MM.1S (cell line): ENCODE results near the gene FN3K.

Experiments
- DNase-seq: peaks from one replicate; pipeline ENCODE4 v3.0.0-alpha.2; 2015
- H2AFZ ChIP-seq: fragments of 300-600 bp; sonication (generic); 2 replicates; pipeline ENCODE4 v1.6.0; 2016; ENCODE audit warnings: antibody characterized with exemption, low read length
- H3F3A ChIP-seq: fragments of 300-600 bp; sonication (generic); 2 replicates; pipeline ENCODE4 v1.6.1; 2016; ENCODE audit warnings: mild to moderate bottlenecking, antibody characterized with exemption, low read length, moderate library complexity, mixed read lengths; ENCODE audit not compliant: insufficient read depth
- H3K27ac ChIP-seq: fragments of 300-600 bp; sonication (generic); 2 replicates; pipeline ENCODE4 v1.5.1; 2016; ENCODE audit warnings: mild to moderate bottlenecking, low read length
- H3K27me3 ChIP-seq: fragments of 300-600 bp; sonication (generic); replicated peaks from 2 replicates; pipeline ENCODE4 v1.6.0; 2016; ENCODE audit warnings: low read length; ENCODE audit not compliant: insufficient read depth
- H3K36me3 ChIP-seq: fragments of 300-600 bp; sonication (generic); replicated peaks from 2 replicates; pipeline ENCODE4 v1.6.1; 2016; ENCODE audit warnings: mild to moderate bottlenecking, low read length, mixed read lengths; ENCODE audit not compliant: insufficient read depth
- H3K4me1 ChIP-seq: fragments of 300-600 bp; sonication (generic); 2 replicates; pipeline ENCODE4 v1.6.1; 2016; ENCODE audit warnings: low read length, mixed read lengths
- H3K4me2 ChIP-seq: fragments of 300-600 bp; sonication (generic); 2 replicates; pipeline ENCODE4 v1.6.0; 2016; ENCODE audit warnings: low read depth, low read length
- H3K4me3 ChIP-seq: fragments of 300-600 bp; sonication (generic); 2 replicates; pipeline ENCODE4 v1.5.1; 2016; ENCODE audit warnings: low read length, mixed read lengths
- H3K79me2 ChIP-seq: fragments of 300-600 bp; sonication (generic); 2 replicates; pipeline ENCODE4 v1.6.1; 2016; ENCODE audit warnings: mixed run types, low read length, mixed read lengths
- H3K9ac ChIP-seq: fragments of 300-600 bp; sonication (generic); 2 replicates; pipeline ENCODE4 v1.6.1; 2016; ENCODE audit warnings: low read length, mixed read lengths
- H3K9me2 ChIP-seq: fragments of 300-600 bp; sonication (generic); replicated peaks from 2 replicates; pipeline ENCODE4 v1.6.1; 2016; ENCODE audit warnings: mild to moderate bottlenecking, low read length, mixed read lengths; ENCODE audit not compliant: insufficient read depth
- H3K9me3 ChIP-seq: fragments of 300-600 bp; sonication (generic); replicated peaks from 2 replicates; pipeline ENCODE4 v1.6.1; 2016; ENCODE audit warnings: mild to moderate bottlenecking, low read length, mixed read lengths; ENCODE audit not compliant: insufficient read depth
- H4K20me1 ChIP-seq: fragments of 300-600 bp; sonication (generic); 2 replicates; pipeline ENCODE4 v1.6.1; 2016; ENCODE audit warnings: mild to moderate bottlenecking, low read length, moderate library complexity, mixed read lengths; ENCODE audit not compliant: insufficient read depth
- CTCF ChIP-seq: fragments of 300-600 bp; sonication (generic); IDR thresholded peaks from 2 replicates; pipeline ENCODE4 v1.5.1; 2016; ENCODE audit warnings: antibody characterized with exemption, low read length, mixed read lengths
- EZH2 ChIP-seq: fragments of 300-600 bp; sonication (generic); optimal IDR thresholded peaks from 2 replicates; pipeline ENCODE3; 2017; ENCODE audit warnings: low read depth, mild to moderate bottlenecking, antibody characterized with exemption, low read length, mixed read lengths
- EZH2phosphoT487 ChIP-seq: fragments of 300-600 bp; sonication (generic); IDR thresholded peaks from 2 replicates; pipeline ENCODE4 v1.6.1; 2018; ENCODE audit warnings: antibody characterized with exemption, low read length

The FN3K gene

DNA sequence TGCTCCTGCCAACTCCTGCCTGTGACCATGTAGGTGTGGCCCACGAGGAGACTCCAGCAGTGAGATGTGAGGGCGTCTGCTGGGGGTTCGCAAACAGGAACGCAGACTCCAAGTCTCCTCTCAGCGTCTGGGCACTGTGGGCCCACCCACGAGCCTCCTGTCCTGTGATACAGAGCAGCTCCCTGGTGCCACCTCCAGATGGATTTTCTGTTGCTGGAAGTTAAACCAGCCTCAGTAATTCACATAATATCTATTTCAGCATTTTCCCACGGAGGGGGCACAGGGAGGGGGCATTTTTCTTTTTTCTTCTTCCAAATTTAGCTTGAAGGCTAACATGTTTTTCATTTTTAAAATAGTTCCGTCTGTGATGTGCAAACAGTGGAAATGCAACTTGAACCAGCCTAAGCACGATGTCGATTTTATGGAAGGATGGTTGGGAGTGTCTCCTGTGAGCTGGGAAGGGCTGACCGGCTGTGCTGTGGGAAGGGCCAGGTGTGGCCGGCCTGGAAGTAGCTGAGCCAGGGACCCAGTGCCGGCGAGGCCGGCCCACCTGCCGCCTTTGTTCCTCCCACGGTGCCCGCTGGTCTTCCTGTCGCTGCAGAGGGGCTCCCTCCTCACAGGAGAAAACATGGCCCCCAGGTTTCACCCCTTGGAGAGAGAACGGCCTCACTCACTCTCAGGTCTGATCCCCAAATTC lies 33.0 kb upstream of the FN3K start:
- Histone ChIP-seq H3K36me3 (no peaks in the 10 kb centered on the region), H3K9me2 (no peaks in the 10 kb centered on the region), H3F3A (peaks cover 4% of the 10 kb centered on the region), H3K27ac (no peak overlapping the region), H4K20me1 (no peaks in the 10 kb centered on the region), H3K27me3 (no peaks in the 10 kb centered on the region), H3K4me3 (no peak overlapping the region), H3K9me3 (no peaks in the 10 kb centered on the region), H3K4me1 (peaks cover 8% of the 10 kb centered on the region), H3K4me2 (no peak overlapping the region), H3K79me2 (peaks cover 4% of the 10 kb centered on the region; the same call in 1 of the 2 replicates), H2AFZ (no peak overlapping the region), H3K9ac (no peak overlapping the region)
- no peak for DNase-seq
- TF ChIP-seq CTCF (no peak), EZH2phosphoT487 (no peak), EZH2 (no peak)

DNA sequence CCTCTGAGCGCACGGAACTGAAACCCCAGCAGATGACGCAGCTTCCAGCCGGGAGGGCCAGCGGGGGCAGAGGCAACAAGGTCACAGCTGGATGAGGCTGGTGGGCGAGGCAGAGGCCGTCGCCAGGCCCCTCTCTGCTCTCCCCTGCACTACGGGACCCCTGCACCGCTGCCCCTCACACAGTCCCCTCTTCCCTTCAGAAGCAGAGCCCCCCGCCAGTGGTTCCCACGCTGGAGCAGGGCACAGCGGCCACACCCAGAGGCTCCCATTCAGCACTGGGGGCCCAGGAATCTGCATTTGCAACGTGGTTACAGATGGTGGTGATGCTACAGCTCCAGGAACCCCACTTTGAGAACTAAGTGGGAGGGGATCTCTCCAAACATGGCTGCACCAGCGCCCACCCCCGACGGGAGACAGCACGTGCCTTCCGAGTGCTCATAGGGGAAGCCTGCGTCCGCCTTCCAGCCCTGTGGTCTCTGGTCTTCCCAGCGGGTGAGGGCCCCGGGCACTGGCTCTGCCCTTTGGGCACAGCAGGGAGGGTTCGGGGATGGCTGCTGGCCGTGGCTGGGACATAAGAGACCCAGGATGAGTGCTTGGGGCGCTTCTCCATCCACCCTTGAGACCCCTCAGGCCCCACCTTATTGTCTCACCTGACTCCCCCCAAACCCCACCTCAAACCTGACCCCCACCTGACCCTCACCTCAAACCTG lies 32.2 kb upstream of the FN3K start:
- TF ChIP-seq CTCF (no peak), EZH2 (no peak), EZH2phosphoT487 (no peak)
- no peak for DNase-seq
- peaks cover 14% of the 10 kb centered on the region for H3K4me1 ChIP-seq

DNA sequence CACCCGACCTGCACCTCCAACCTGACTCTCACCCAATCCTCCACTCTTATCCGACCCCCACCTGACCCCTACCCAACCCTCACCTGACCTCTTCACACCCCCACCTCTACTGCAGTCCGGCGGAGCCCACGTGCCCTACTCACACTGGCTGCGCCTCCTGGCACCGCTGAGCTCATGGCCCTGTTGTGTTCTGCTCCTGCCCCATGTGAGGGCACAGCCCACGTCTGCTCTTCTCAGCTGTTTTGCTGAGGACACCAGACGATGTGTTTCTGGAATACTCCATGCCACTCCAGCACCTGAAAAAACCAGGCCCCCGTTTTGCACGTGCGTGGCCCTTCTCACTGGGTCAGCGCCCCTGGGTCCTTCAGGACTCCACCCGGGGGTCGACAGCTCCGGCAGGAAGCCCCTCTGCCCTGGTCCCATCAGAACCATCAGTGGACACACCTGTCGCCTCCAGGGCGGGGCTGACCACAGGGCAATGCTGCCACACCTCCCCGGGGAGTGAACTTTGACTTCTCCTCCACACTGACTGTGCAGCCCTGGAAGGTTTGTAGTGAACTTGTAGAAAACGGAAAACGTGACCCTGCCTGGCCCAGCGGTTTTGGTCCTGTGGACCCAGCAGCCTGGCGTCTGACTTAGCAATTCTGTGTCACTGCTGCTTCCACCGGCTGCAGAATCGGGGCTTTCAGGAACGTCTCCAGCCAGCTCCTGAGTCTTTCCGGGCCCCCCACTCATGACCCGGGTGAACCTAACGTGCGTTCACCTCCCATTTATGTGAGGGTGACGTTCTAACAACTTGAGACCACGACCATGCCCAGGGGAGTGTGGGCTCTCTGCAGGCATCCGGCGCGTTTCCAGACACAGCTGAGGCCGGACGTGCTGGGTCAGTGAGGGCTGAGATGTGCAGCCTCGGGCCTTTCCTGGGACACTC lies 31.2 kb upstream of the FN3K start:
- Histone ChIP-seq H3K79me2 (no peaks in the 10 kb centered on the region), H3K9me2 (no peaks in the 10 kb centered on the region), H3K36me3 (no peaks in the 10 kb centered on the region), H3K27ac (no peak overlapping the region), H3K4me1 (peaks cover 12% of the 10 kb centered on the region), H3K27me3 (no peaks in the 10 kb centered on the region), H3K4me2 (no peak overlapping the region), H3K9ac (no peak overlapping the region), H2AFZ (no peak overlapping the region), H3K4me3 (no peak overlapping the region), H3K9me3 (no peaks in the 10 kb centered on the region), H3F3A (peaks cover 15% of the 10 kb centered on the region), H4K20me1 (no peaks in the 10 kb centered on the region)
- no peak for TF ChIP-seq EZH2
- no peak for TF ChIP-seq CTCF
- TF ChIP-seq EZH2phosphoT487: no peak
- DNase-seq: no peak

More for the DNA sequence above, 32.2 kb upstream of the FN3K start:
- Histone ChIP-seq H3K4me2 (no peak overlapping the region), H3K27me3 (no peaks in the 10 kb centered on the region), H3F3A (peaks cover 12% of the 10 kb centered on the region), H3K4me3 (no peak overlapping the region), H3K79me2 (no peaks in the 10 kb centered on the region), H3K9me3 (no peaks in the 10 kb centered on the region), H4K20me1 (no peaks in the 10 kb centered on the region), H2AFZ (no peak overlapping the region), H3K9me2 (no peaks in the 10 kb centered on the region), H3K9ac (no peak overlapping the region), H3K36me3 (no peaks in the 10 kb centered on the region), H3K27ac (no peak overlapping the region)
